TTC549 (cell line): ENCODE measurements around the gene C11orf68.
"Not testable (repeated sequence)": the region's sequence is repeated elsewhere in the genome, so short reads cannot be mapped to it uniquely, and the experiment has no call there.

Experiments
- FAIRE-seq: peaks from 2 replicates; lab custom pipeline; 2012; peaks lifted over from hg19 to GRCh38; lab: Jason Lieb, UNC

C11orf68 gene

GRCh38 chr11:65912845-65913244 is 6.0 kb downstream of the C11orf68 start:
- FAIRE-seq, result no peak

GRCh38 chr11:65911682-65912568 is 6.9 kb downstream of the C11orf68 start:
- no peak for FAIRE-seq

GRCh38 chr11:65907878-65908277 is 11.0 kb downstream of the C11orf68 start:
- no peak for FAIRE-seq

GRCh38 chr11:65906602-65907001 is 12.3 kb downstream of the C11orf68 start:
- FAIRE-seq, result no peak

- no peak for FAIRE-seq
Observed at GRCh38 chr11:65903715-65904114, 15.1 kb downstream of the C11orf68 start.

GRCh38 chr11:65903068-65903481 is 15.8 kb downstream of the C11orf68 start:
- no peak for FAIRE-seq

GRCh38 chr11:65900899-65901180 is 18.0 kb downstream of the C11orf68 start:
- FAIRE-seq, result no peak

- no peak for FAIRE-seq
Observed at GRCh38 chr11:65900125-65900898, 18.6 kb downstream of the C11orf68 start, which contains the start of gene FOSL1. TSS of gene FOSL1 (minus strand) at chr11:65900388. CDS start at chr11:65900339, 49 bp downstream.

GRCh38 chr11:65899356-65900124 is 19.3 kb downstream of the C11orf68 start:
- FAIRE-seq, result no peak

- FAIRE-seq, result no peak
Observed at GRCh38 chr11:65898656-65899355, 20.1 kb downstream of the C11orf68 start.

- no peak for FAIRE-seq
Observed at GRCh38 chr11:65897020-65897471, 21.8 kb downstream of the C11orf68 start.

GRCh38 chr11:65896034-65896999 is 22.5 kb downstream of the C11orf68 start:
- no peak for FAIRE-seq

GRCh38 chr11:65895482-65895981 is 23.3 kb downstream of the C11orf68 start:
- FAIRE-seq, result no peak

- no peak for FAIRE-seq
Observed at GRCh38 chr11:65894034-65894591, 24.7 kb downstream of the C11orf68 start.

- FAIRE-seq, result no peak
Observed at GRCh38 chr11:65892661-65893317, 26.1 kb downstream of the C11orf68 start.

- FAIRE-seq, result not testable (repeated sequence)
Observed at GRCh38 chr11:65892137-65892540, 26.7 kb downstream of the C11orf68 start.

- no peak for FAIRE-seq
Observed at GRCh38 chr11:65891219-65892136, 27.4 kb downstream of the C11orf68 start.
